Midbrain (tissue), 1 donor: Measurements from ENCODE around the gene PACRGL.
A peak's percentile ranks its signal among the peaks of the same experiment; 100 is the strongest.

ENCODE experiments used
- DNase-seq: peaks from one replicate; lab custom pipeline; 2025; lab: John Stamatoyannopoulos, UW

Gene PACRGL

GRCh38 chr4:20700007-20700761 is at the start of gene PACRGL:
Gene PACRGL (plus strand): TSS chr4:20700458. CDS start chr4:20704482, 4,024 bp downstream.
- DNase-seq: peak; percentile 96

- no peak for DNase-seq
Measured at GRCh38 chr4:20652226-20652885, 47.9 kb upstream of the PACRGL start.

- no peak for DNase-seq
Measured at GRCh38 chr4:20658456-20658855, 41.8 kb upstream of the PACRGL start.

DNA sequence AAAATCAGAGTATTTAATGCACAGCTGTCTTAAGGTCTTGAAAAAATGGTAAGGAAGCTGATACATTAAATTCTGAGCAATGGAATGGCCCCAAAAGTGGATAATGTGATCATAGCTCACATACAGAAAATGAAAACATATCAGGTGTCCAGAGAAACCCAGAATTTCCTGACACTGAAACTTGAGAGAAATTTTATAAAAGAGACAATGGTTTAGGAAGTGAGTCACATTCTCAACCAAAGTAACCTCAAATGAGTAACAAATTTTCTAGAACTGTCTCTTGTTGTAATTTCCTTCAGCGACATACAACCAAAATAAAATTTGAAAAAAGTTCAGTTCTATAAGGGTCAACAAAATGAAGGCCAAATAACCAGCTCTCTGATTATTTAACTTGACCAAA is 37.4 kb upstream of the PACRGL start:
- no peak for DNase-seq

DNA sequence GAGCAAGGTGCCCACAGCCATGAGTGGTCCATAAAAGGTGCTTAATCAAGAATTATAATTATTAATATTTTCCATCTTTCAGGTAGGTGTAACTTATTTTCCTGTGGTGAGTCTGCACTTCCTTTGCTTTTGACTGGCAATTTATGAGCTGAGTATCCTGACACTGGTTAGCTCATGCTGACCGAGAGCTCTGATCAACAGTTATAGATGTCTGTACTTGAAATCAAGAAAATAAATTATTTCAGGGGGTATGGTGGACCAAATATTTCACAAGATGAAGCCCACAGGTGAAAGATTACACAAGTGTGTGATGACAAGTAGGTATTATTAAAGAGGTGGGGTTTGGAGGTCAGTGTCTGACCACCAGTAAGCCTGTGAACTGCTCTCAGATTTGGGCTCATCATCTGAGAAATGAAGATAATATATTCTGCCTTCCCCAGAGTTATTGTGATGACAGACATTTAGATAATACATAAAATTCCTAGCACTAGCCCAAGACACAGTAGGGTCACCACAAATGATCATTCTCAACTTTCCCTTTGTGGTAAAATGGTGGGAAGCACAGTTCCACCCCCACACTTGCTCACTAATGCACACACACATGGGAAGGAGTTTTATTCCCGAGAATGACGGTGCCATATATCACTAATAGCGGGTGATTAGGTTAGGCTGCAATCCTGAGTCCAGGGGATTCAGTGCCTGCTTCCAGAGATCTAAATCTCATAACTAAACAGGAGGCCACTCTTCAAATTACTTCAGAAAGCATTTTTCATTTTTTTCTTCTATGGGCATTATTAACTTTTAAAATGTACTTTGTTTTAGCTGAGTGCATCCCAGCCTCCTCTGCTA is 34.0 kb upstream of the PACRGL start:
- DNase-seq: no peak

DNA sequence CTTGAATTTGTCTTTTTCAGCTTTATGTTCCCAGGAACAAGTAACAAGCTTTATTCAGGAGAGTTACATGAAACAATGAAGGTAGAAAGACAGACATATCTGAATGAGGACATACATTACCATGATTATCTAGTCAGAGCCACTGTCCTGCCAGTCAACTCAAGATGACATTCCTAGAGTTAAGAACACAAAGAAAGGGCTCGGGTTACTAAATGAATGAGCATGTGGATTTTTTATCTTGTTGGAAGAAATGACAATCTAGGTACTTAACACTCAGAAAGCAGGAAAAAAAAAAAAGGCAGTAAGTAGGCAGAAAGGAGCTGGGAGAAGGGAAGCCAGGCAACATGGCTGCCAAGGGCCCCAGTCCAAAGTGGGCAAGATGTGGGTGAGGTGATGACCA is 28.0 kb upstream of the PACRGL start:
- DNase-seq: no peak

GRCh38 chr4:20675786-20676185 is 24.5 kb upstream of the PACRGL start:
- no peak for DNase-seq

GRCh38 chr4:20676501-20677197 is 23.6 kb upstream of the PACRGL start:
- DNase-seq: no peak

- no peak for DNase-seq
Measured at GRCh38 chr4:20678400-20678799, 21.9 kb upstream of the PACRGL start.

GRCh38 chr4:20679951-20680350 is 20.3 kb upstream of the PACRGL start:
- DNase-seq: no peak

DNA sequence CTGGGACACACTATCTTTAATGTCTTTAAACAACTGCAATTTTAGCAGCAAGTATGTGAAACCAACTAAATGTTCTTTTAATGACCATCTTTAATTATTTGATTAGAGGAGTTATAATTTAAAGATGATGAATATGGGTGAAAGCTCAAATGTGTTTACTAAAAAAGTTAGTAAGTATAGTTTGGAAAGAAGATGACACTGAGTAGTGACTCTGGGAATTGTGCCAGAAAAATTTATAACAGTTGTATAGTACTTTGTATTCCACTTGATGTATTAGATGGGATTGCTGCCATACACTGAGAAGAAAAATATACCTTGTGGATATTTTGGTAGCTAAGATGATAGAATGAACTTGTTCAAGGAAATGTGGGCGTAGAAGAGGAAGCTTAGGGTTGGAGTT is 19.5 kb upstream of the PACRGL start:
- no peak for DNase-seq

GRCh38 chr4:20681271-20681670 is 19.0 kb upstream of the PACRGL start:
- no peak for DNase-seq

DNA sequence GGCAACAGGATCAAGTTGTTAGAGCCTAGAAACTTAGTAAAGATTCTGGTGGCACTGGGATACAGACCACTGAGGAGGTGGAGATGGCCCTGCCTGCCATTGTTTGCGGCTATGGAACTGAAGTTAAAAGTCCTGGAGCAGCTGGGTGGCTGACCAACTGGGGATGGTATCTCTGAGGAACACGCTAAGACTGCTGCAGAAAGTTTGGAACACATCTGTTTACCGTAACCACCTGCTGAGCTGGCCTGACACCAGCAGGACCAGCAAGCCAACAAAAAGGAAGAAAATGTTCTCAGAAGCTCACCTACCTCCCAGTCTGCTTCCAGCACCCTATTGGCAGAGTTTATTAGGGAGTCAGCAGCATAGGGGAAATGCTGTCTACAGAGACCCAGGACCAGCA is 17.4 kb upstream of the PACRGL start:
- no peak for DNase-seq

GRCh38 chr4:20683766-20684165 is 16.5 kb upstream of the PACRGL start:
- no peak for DNase-seq

DNA sequence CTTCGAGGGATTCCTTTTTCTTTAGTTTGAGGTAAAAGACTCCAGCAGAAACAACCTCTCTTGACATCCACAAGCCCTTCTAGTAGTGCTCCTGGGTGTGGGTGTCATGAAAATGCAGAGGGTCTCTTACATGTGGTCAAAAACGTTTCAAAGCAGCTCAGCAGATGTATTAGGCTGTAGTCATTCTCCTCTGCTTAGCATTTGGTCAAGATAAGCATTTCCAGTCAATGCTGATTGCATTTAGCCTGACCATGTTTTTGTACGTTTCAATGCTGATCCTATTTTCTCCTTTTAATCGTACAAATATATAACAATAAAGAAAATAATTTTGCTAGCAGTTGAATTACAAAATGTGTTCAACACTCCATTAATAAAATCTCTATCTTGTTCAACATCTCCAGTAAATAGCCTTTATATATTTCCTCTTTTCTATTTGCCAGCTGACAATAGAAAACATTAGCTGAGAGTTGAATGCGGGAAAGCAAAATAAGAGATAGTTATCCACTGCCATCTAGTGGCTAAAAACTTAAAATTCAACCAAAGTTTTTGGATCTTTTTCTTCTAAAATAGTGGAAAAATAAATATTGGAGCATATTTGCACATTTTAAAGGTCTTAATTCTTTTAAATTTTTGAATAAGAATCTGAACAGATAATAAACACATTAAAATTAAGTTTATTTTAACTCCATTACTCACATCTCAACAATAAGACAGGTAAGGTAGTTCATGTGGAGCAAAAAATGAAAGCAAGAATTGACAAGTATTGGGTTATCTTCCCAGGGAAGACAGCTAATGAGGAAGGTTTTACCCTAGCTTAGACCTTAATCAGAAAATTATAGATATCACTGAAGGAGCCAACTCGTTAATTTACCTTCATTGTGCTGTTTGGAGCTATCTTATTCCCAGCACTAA is 15.2 kb upstream of the PACRGL start:
- peak; percentile 65 for DNase-seq

- no peak for DNase-seq
Measured at GRCh38 chr4:20687864-20688263, 12.4 kb upstream of the PACRGL start.

GRCh38 chr4:20696815-20697214 is 3.4 kb upstream of the PACRGL start:
- no peak for DNase-seq

GRCh38 chr4:20698382-20698781 is 1.9 kb upstream of the PACRGL start:
- no peak for DNase-seq

GRCh38 chr4:20698820-20699219 is 1.4 kb upstream of the PACRGL start:
- no peak for DNase-seq

DNA sequence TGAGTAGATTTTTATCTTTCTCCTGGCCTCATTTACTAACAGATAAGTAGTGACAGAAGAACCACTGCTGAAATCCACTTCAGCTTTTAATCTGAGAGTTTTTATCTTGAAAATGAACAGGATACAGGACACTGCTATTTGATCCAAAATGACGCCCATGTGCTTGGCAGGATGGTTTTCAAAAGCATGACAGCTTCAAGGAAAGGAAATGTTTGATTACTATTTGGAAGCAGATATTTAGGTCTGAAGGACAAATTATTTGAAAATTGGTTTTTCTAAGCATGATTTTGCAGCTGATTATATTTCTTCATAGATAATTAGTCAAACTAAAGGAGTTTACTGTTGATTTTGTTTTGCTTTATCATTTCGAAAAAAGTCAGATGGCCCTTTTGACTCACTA is 11.1 kb downstream of the PACRGL start:
- DNase-seq: no peak

GRCh38 chr4:20723019-20723418 is 22.8 kb downstream of the PACRGL start:
- DNase-seq: no peak
